Measurements from ENCODE around the gene CARMIL1.

The CARMIL1 gene

GRCh38 chr6:25278914-25279747 lies at the start of gene CARMIL1:
CARMIL1 (plus strand) TSS chr6:25279374; CDS start chr6:25279796, 422 bp downstream.
- DNase-seq: peak; percentile 86

GRCh38 chr6:25229671-25230321 lies 49.4 kb upstream of the CARMIL1 start:
- DNase-seq: no peak

- no peak for DNase-seq
Measured at GRCh38 chr6:25232479-25232878, 46.7 kb upstream of the CARMIL1 start.

GRCh38 chr6:25233226-25233625 lies 45.9 kb upstream of the CARMIL1 start:
- DNase-seq: no peak

GRCh38 chr6:25237579-25237978 lies 41.6 kb upstream of the CARMIL1 start:
- no peak for DNase-seq

GRCh38 chr6:25239059-25239458 lies 40.1 kb upstream of the CARMIL1 start:
- no peak for DNase-seq

- DNase-seq: no peak
Measured at GRCh38 chr6:25239498-25239897, 39.7 kb upstream of the CARMIL1 start.

- DNase-seq: no peak
Measured at GRCh38 chr6:25242567-25242966, 36.6 kb upstream of the CARMIL1 start.

GRCh38 chr6:25244865-25245264 lies 34.3 kb upstream of the CARMIL1 start:
- DNase-seq: no peak

- DNase-seq: no peak
Measured at GRCh38 chr6:25248123-25248522, 31.1 kb upstream of the CARMIL1 start.

- no peak for DNase-seq
Measured at GRCh38 chr6:25249133-25249532, 30.0 kb upstream of the CARMIL1 start.

GRCh38 chr6:25250878-25251277 lies 28.3 kb upstream of the CARMIL1 start:
- no peak for DNase-seq

GRCh38 chr6:25251426-25251825 lies 27.7 kb upstream of the CARMIL1 start:
- DNase-seq: no peak

- DNase-seq: no peak
Measured at GRCh38 chr6:25253351-25253750, 25.8 kb upstream of the CARMIL1 start.

GRCh38 chr6:25254671-25255070 lies 24.5 kb upstream of the CARMIL1 start:
- DNase-seq: no peak

GRCh38 chr6:25257686-25258348 lies 21.4 kb upstream of the CARMIL1 start:
- DNase-seq: no peak

GRCh38 chr6:25259756-25260155 lies 19.4 kb upstream of the CARMIL1 start:
- DNase-seq: no peak

- DNase-seq: no peak
Measured at GRCh38 chr6:25263657-25264056, 15.5 kb upstream of the CARMIL1 start.

- DNase-seq: no peak
Measured at GRCh38 chr6:25266456-25267100, 12.6 kb upstream of the CARMIL1 start.

- DNase-seq: no peak
Measured at GRCh38 chr6:25267662-25268061, 11.5 kb upstream of the CARMIL1 start.

- DNase-seq: no peak
Measured at GRCh38 chr6:25270559-25270958, 8.6 kb upstream of the CARMIL1 start.

- DNase-seq: no peak
Measured at GRCh38 chr6:25275436-25275835, 3.7 kb upstream of the CARMIL1 start.

GRCh38 chr6:25277386-25277785 lies 1.8 kb upstream of the CARMIL1 start:
- DNase-seq: no peak
